ENCODE data around the gene ACP2. TPM values are rescaled to one million over a fixed set of nuclear protein-coding genes. Genes with fewer than 3 reads are reported as not detected.
A peak's percentile ranks its signal among the peaks of the same experiment; 100 is the strongest.

The ACP2 gene
- polyA plus RNA-seq, 1 of the 3 experiments (the other 2 are of a cell fraction) = 17.5 TPM

DNA sequence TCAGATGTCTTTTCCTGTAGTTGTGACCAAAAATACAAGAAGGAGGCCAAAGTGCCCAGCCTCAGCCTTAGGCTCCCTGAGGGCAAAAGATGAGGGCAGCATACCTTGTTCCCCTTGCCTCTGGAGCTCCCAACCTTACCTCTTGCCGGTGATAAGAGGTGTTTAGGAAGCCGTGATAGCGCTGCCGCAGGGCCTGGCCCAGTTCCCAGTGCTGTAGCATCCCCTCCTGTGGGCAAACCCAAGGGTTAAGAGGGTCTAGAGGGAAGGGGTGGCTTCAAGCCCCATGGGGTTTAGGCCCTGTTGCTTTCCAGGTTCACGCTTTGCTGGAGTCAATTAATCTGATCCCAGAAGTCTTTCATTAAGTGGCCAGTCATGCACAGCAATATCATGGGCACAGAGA, 1.1 kb downstream of the ACP2 start:
- H3K4me2 ChIP-seq = peak overlapping the region; percentile 88
- peaks cover 5% of the 10 kb centered on the region for H3F3A ChIP-seq (replicated peaks; ENCODE audit: insufficient read depth)
- H3K4me3 ChIP-seq (ENCODE audit: low read depth in 2 of 2, low read length in 1 of 2) = peak overlapping the region; percentile 75 to 92
- DNase-seq = peak; percentile 4
- ChIA-PET CTCF (interaction anchor here (0.7 to 4.2 kb wide), 14 partner anchors 11 to 127 kb away, joined by 3 to 38 read pairs (median 6); partner anchors contain the start of genes DDB2, NR1H3 and PACSIN3), POLR2A (interaction anchor here (2.1 to 3.4 kb wide), 3 partner anchors 32 to 62 kb away, joined by 19 to 48 read pairs (median 28); partner anchors contain the start of genes DDB2 and PACSIN3)
- H3K79me2 ChIP-seq (ENCODE audit: insufficient read depth) = peaks cover 19% of the 10 kb centered on the region
- H2AFZ ChIP-seq (ENCODE audit: low read depth) = no peak overlapping the region
- H4K20me1 ChIP-seq (ENCODE audit: insufficient read depth) = no peaks in the 10 kb centered on the region
- H3K9me3 ChIP-seq = no peaks in the 10 kb centered on the region
- H3K9me2 ChIP-seq = no peaks in the 10 kb centered on the region
- WGBS (ENCODE audit: low lambda C conversion rate) = 68% methylated on average over 4 of the region's 5 CpGs
- peaks cover 8 to 15% of the 10 kb centered on the region in 2 experiments for H3K4me1 ChIP-seq (ENCODE audit: control insufficient read depth in 1 of 2, insufficient read depth in 2 of 2, low read depth in 1 of 2, low read length in 1 of 2)
- TF ChIP-seq TCF12 (IDR thresholded peaks at IDR 0.05) (no peak), RFX5 (IDR thresholded peaks at IDR 0.05; ENCODE audit: low read length) (no peak), ELF1 (IDR thresholded peaks at IDR 0.05) (no peak), FOXM1 (IDR thresholded peaks at IDR 0.05; ENCODE audit: low read depth) (no peak), NFIC (IDR thresholded peaks at IDR 0.05; ENCODE audit: borderline replicate concordance) (no peak), MEF2A (IDR thresholded peaks at IDR 0.05; ENCODE audit: borderline replicate concordance, low read depth) (no peak), RXRA (IDR thresholded peaks at IDR 0.05; ENCODE audit: borderline replicate concordance, low read depth) (no peak), TEAD4 (IDR thresholded peaks at IDR 0.05; ENCODE audit: borderline replicate concordance, insufficient read depth) (no peak), MXI1 (IDR thresholded peaks at IDR 0.05; ENCODE audit: low read depth, low read length) (no peak), GABPA (IDR thresholded peaks at IDR 0.05; ENCODE audit: low read depth) (no peak), EZH2phosphoT487 (IDR thresholded peaks at IDR 0.05; ENCODE audit: borderline replicate concordance, low read depth) (no peak), SIN3A (IDR thresholded peaks at IDR 0.05; ENCODE audit: borderline replicate concordance, low read depth, low read length) (no peak), FOXJ3 (CRISPR knock-in tag; IDR thresholded peaks at IDR 0.05) (no peak)
- TF ChIP-seq, protein P1, sequence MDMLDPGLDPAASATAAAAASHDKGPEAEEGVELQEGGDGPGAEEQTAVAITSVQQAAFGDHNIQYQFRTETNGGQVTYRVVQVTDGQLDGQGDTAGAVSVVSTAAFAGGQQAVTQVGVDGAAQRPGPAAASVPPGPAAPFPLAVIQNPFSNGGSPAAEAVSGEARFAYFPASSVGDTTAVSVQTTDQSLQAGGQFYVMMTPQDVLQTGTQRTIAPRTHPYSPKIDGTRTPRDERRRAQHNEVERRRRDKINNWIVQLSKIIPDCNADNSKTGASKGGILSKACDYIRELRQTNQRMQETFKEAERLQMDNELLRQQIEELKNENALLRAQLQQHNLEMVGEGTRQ (IDR thresholded peaks at IDR 0.05; ENCODE audit: borderline replicate concordance, low read depth, low read length) = no peak
- TF ChIP-seq, protein P2, sequence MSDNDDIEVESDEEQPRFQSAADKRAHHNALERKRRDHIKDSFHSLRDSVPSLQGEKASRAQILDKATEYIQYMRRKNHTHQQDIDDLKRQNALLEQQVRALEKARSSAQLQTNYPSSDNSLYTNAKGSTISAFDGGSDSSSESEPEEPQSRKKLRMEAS (IDR thresholded peaks at IDR 0.05; ENCODE audit: low read depth) = no peak
- TF ChIP-seq, protein P3, sequence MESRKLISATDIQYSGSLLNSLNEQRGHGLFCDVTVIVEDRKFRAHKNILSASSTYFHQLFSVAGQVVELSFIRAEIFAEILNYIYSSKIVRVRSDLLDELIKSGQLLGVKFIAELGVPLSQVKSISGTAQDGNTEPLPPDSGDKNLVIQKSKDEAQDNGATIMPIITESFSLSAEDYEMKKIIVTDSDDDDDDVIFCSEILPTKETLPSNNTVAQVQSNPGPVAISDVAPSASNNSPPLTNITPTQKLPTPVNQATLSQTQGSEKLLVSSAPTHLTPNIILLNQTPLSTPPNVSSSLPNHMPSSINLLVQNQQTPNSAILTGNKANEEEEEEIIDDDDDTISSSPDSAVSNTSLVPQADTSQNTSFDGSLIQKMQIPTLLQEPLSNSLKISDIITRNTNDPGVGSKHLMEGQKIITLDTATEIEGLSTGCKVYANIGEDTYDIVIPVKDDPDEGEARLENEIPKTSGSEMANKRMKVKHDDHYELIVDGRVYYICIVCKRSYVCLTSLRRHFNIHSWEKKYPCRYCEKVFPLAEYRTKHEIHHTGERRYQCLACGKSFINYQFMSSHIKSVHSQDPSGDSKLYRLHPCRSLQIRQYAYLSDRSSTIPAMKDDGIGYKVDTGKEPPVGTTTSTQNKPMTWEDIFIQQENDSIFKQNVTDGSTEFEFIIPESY (IDR thresholded peaks at IDR 0.05; ENCODE audit: borderline replicate concordance, low read depth) = no peak
- TF ChIP-seq, protein P4, sequence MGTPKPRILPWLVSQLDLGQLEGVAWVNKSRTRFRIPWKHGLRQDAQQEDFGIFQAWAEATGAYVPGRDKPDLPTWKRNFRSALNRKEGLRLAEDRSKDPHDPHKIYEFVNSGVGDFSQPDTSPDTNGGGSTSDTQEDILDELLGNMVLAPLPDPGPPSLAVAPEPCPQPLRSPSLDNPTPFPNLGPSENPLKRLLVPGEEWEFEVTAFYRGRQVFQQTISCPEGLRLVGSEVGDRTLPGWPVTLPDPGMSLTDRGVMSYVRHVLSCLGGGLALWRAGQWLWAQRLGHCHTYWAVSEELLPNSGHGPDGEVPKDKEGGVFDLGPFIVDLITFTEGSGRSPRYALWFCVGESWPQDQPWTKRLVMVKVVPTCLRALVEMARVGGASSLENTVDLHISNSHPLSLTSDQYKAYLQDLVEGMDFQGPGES (IDR thresholded peaks at IDR 0.05; ENCODE audit: low read depth, low read length) = no peak
- H3K9ac ChIP-seq = no peak overlapping the region
- H3K27me3 ChIP-seq (ENCODE audit: insufficient read depth) = no peaks in the 10 kb centered on the region
- peaks cover 4 to 18% of the 10 kb centered on the region in 2 experiments for H3K36me3 ChIP-seq (replicated peaks in 1 of 2; ENCODE audit: control insufficient read depth in 1 of 2, insufficient read depth in 2 of 2, low read length in 1 of 2)
- H3K27ac ChIP-seq (ENCODE audit: low read depth in 2 of 2, low read length in 1 of 2) = no peak overlapping the region; a peak in 1 of 4 replicates

Measured in SK-N-SH (cell line).